Measurements from ENCODE around the gene RAET1G. TPM values are rescaled to one million over a fixed set of nuclear protein-coding genes. Genes with fewer than 3 reads are reported as not detected.
"Not testable (repeated sequence)": the region's sequence is repeated elsewhere in the genome, so short reads cannot be mapped to it uniquely, and the experiment has no call there.

Gene RAET1G
- total RNA-seq, 1 donor from 2014 or later, result not detected

GRCh38 chr6:149935668-149936067, 12.7 kb upstream of the RAET1G start:
- intact Hi-C loops (cut with micrococcal nuclease), result loop anchor here (1.0 to 10.0 kb wide), 5 partner anchors 12 to 1449 kb away; partner anchors contain the start of genes LATS1, NUP43, PCMT1 and RAET1G

GRCh38 chr6:149935246-149935645, 12.3 kb upstream of the RAET1G start:
- intact Hi-C loops (cut with micrococcal nuclease), result loop anchor here (2.0 to 10.0 kb wide), 4 partner anchors 188 to 1450 kb away; partner anchors contain the start of genes LATS1, NUP43 and PCMT1

- intact Hi-C loops (cut with micrococcal nuclease), result loop anchor here (1.0 to 10.0 kb wide), 9 partner anchors 71 to 1450 kb away; partner anchors contain the start of genes LATS1, NUP43, PCMT1 and ULBP3
Measured at GRCh38 chr6:149934249-149935156, 11.6 kb upstream of the RAET1G start.

DNA sequence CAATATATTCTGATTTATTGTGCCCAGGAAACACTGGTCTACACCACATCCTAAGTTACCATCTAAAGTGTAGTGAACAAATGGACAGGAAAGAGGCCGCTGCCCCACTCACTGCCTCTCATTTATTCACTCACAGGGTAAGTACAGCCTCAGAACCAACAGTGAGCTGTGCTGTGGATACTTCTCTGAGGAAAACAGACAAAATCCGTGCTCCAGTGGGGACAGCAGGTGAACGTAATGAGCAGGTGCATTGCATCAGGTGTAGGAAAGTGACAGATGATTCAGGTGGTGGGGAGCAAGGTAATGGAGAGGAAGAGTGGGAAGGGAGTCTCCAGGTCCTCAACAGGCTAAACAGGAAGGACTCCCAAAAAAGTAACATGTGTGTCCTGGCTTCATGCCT, 10.5 kb upstream of the RAET1G start:
- intact Hi-C loops (cut with micrococcal nuclease), result loop anchor here (10.0 kb wide), 2 partner anchors 221 to 1451 kb away; no protein-coding TSS in a partner anchor

DNA sequence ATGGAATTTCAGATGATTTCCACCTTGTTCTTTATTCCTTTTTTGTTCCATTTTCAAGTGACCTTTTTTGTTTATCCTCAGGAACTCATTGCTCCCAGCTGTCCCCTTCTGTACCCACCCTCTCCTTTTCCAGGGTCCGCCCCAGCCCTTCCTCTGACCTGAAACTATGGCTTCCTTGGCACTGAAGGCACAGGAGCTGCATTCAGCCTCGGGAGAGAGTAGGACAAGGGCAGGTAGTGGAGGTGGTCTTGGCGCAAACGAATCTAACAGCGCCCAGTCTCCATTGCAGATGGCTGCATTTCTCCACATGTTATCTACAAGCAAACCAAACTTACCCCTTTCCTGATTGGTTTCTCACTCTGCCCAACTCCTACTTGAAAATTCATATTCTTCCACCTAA, 10.1 kb upstream of the RAET1G start:
- intact Hi-C loops (cut with micrococcal nuclease), result loop anchor here (10.0 kb wide), 2 partner anchors 222 to 1452 kb away; no protein-coding TSS in a partner anchor

- intact Hi-C loops (cut with micrococcal nuclease), result loop anchor here (10.0 kb wide), 2 partner anchors 223 to 1453 kb away; no protein-coding TSS in a partner anchor
Measured at GRCh38 chr6:149931501-149931900, 8.6 kb upstream of the RAET1G start.

- intact Hi-C loops (cut with micrococcal nuclease), result loop anchor here (5.0 kb wide), 1 partner anchor 33 kb away; the partner anchor contains the start of gene ULBP1
Measured at GRCh38 chr6:149929422-149929821, 6.5 kb upstream of the RAET1G start.

DNA sequence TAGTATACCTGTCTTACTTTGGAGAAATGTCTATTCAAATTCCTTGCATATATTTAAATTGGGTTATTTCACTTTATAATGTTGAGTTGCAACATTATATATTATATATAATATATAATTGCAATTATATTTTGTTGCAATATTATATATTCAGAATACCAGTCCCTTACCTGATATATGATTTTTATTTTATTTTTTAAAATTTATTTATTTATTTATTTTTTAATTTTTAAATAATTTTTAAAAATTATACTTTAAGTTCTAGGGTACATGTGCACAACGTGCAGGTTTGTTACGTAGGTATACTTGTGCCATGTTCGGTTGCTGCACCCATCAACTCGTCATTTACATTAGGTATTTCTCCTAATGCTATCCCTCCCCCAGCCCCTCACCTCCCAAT, 4.1 kb upstream of the RAET1G start:
- intact Hi-C loops (cut with micrococcal nuclease), result loop anchor here (5.0 kb wide), 1 partner anchor 35 kb away; the partner anchor contains the start of gene ULBP1

DNA sequence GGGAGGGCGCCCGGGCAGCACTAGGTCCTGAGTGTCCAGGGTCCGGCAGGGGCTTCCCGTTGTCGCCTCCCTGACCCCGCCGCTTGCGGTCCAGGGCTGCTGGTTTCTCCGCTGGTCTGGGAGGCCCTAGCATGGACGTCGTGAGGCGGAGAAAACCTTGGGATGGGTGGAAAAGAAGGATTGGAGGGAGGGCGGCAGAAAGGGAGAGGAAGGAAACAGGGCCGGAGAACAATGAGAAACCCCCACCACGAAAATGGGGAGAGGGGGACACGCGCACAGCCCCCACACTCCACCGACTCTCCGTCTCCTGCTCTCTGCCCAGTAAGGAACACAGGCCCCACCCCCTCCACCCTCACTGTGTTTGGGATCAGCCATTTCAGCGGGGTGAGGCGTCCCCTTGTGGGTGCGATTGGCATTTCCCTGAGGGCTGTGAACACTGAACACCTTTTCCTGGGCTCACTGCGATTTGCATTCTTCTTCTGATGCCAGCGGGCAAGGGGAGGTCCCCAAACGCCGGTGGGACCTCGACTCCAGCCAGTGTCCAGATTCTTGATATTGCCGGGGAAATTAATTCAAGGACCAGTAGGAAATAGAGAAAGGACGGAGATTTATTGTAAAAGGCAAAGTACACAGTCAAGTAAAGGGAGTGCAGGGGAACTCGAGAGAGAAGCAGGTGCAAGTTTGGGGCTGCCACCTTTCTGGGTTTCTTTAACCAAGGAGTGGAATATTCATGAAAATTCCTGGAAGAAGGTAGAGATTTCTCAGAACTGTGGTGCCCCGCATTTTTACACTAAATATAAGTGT, 3.3 kb upstream of the RAET1G start:
- intact Hi-C loops (cut with micrococcal nuclease), result loop anchor here (1.0 to 5.0 kb wide), 5 partner anchors 36 to 380 kb away; partner anchors contain the start of genes PPIL4 and ULBP1

GRCh38 chr6:149925253-149925973, 2.5 kb upstream of the RAET1G start:
- intact Hi-C loops (cut with micrococcal nuclease), result loop anchor here (5.0 kb wide), 1 partner anchor 37 kb away; the partner anchor contains the start of gene ULBP1

DNA sequence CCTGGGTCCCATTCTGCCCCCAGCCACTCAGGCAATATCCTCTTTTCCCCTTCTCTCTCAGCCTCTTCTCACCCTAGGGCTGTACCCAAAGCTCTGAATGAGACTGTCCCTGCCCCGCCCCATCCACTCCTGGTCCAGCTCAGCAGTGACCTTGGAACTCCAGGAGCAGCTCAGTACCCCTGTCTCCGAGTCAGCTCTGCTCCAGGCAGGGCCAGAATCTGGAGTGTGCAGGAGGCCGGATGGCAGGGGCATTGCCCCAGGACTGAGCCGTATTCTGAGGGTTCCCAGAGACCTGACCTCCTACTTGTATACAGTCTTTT, 2.0 kb upstream of the RAET1G start:
- intact Hi-C loops (cut with micrococcal nuclease), result loop anchor here (5.0 kb wide), 2 partner anchors 37 to 278 kb away; partner anchors contain the start of genes KATNA1 and ULBP1

DNA sequence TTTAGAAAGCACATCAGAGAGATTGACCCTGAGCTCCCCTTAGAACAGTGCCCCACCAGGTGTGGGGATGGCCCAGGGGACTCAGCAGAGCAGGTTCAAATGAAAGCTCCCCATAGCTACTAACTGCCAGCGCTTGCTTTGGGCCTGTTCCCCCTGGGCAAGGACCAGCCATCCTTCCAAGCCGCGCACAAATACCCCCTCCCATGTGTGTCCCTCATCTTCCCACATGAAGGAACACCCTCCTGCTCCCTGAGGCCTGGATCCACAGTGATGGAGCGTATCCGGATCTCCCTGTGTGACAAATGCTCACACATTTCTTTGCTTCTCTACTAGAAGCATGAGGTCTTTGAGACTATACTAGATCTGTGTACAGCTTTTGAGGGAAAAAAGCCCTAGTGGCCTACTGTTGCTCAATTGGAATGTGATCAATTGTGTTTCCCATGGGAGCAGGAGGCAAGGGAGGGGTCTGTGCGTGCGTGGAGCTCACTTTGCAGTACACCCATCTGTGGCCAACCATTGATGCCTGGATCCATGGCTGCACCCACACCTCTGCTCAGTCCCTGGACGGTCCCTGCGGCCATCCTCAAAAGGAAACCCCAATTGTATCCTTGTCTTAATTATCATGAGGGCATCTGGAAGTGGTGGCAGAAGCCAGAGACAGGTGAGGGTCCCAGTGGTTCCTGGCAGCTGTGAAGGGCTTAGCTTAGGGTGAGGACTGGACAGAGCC, 1.4 kb upstream of the RAET1G start:
- intact Hi-C loops (cut with micrococcal nuclease), result loop anchor here (5.0 kb wide), 1 partner anchor 277 kb away; the partner anchor contains the start of gene KATNA1

DNA sequence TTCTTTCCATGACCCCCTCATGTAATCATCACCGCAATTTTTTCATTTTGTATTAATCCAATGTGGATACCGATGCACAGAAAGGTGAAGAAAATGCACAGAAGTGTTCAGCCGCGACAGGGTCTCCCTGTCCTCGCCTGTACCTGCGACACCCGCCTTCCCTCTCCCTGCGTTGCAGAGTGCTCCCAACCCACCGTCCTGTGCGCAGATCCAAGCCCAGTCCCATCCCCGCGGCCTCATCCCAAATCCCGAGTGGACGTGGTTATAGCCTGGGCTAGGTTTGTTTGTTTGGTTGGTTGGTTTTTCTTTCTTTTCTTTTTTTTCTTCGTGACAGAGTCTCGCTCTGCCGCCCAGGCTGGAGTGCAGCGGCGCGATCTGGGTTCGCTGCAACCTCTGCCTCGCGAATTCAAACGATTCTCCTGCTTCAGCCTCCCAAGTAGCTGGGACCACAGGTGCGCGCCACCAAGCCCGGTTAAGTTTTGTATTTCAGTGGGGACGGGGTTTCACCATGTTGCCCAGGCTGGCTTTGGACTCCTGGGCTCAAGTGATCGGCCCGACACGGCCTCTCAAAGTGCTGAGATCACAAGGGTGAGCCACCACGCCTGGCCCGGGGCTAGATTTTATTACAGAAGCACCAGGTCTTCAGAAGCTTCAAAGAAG, 536 bp upstream of the RAET1G start:
- intact Hi-C loops (cut with micrococcal nuclease), result loop anchor here (1.0 to 5.0 kb wide), 5 partner anchors 13 to 357 kb away; partner anchors contain the start of genes GINM1, KATNA1, LATS1 and LRP11

- intact Hi-C loops (cut with micrococcal nuclease), result loop anchor here (5.0 kb wide), 1 partner anchor 275 kb away; the partner anchor contains the start of gene KATNA1
Measured at GRCh38 chr6:149922091-149922490, 830 bp downstream of the RAET1G start.

DNA sequence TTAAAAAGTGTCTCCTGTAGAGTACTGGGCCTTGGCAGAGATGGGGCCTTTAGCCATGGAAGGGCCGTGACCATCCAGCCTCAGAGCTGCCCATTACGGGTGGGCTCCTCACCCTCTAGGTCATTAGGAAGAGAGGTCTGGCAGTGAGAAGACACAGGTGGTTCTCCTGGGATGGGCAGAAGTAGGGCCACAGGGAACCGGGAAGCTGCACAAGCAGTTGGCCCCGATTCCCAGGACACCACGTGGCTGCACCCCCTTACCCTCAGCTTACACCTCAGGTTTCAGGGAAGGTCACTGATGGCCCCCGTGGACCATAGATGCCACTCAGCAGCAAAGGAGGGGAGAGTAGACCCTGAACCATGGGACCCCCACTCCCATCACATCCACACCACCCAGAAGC, 1.6 kb downstream of the RAET1G start:
- intact Hi-C loops (cut with micrococcal nuclease), result loop anchor here (5.0 kb wide), 1 partner anchor 274 kb away; the partner anchor contains the start of gene KATNA1

GRCh38 chr6:149919834-149920225, 3.1 kb downstream of the RAET1G start:
- intact Hi-C loops (cut with micrococcal nuclease), result loop anchor here (5.0 kb wide), 1 partner anchor 273 kb away; the partner anchor contains the start of gene KATNA1

GRCh38 chr6:149919126-149919833, 3.6 kb downstream of the RAET1G start:
- intact Hi-C loops (cut with micrococcal nuclease), result not testable (repeated sequence)

DNA sequence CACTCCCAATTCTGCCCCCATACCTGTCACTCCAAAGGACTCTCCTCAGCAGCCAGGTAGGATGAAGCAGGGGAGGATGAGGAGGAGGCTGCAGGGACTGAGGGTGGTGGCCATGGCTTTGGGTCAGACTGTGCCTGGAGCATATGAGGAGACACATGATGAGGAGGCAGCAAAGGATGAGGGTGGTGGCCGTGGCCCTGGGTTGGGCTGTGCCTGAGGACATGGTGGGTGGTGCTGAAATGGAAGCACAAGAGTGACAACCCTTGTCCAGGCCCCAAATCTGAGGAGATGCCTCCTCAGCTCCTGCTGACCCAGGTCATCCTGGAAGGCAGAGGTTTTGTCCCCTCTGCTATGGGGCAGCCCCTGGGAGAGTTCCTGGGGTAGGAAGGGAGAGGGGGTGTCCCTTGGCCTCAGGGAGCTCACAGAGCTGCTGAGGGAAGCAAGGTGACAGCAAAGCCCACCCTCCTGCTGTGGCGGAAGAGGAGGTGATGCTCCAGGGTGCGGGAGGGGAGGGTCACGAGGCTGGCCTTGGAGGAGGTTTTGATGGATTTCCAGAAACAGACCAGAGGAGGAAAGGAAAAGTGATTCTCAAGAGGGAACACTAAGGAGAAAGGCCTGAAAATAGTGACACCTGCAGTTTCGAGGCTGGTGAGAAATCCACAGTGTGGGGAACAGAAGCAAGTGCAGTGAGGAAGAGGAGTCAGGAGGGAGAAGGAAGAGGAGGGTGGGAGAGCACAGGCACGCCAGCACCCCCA, 4.6 kb downstream of the RAET1G start:
- intact Hi-C loops (cut with micrococcal nuclease), result no loop called here
